B cell (primary cell): ENCODE measurements around the gene MST1. TPM values are rescaled to one million over a fixed set of nuclear protein-coding genes. Genes with fewer than 3 reads are reported as not detected.

Source experiments
- ATAC-seq: fragments of 200-7000 bp; cut with Tn5 transposase; one replicate; pipeline ENCODE4 v1.10.0; 2021; ENCODE audit warnings: low read depth, mild to moderate bottlenecking, moderate number of reproducible peaks, moderate library complexity
- CTCF ChIA-PET: fragments of 350-600 bp; sonication (Branson Sonifier 250); formaldehyde crosslinking; loops from one replicate; lab custom pipeline; 2021; ENCODE audit warnings: antibody characterized with exemption, inconsistent platforms; lab: Charles Lee
- POLR2A ChIA-PET: fragments of 350-600 bp; sonication (Branson Sonifier 250); formaldehyde crosslinking; loops from one replicate; lab custom pipeline; 2021; ENCODE audit warnings: antibody characterized with exemption; lab: Charles Lee
- DNase-seq: peaks from one replicate; pipeline ENCODE4 v3.0.0; 2013
- H2AFZ ChIP-seq: 2 replicates; pipeline ENCODE4 v1.6.1; 2012; ENCODE audit warnings: mild to moderate bottlenecking, low read depth, low read length; ENCODE audit not compliant: insufficient read depth, poor library complexity, severe bottlenecking
- H3K27ac ChIP-seq, 2 donors: 1 replicate in 1 of 2; 2 replicates in 1 of 2; pipeline ENCODE4 v1.5.1; 2012 to 2013; ENCODE audit warnings: low read length in 2 of 2, mild to moderate bottlenecking in 2 of 2, moderate library complexity in 1 of 2
- H3K27me3 ChIP-seq, 4 experiments: fragments of 200-600 bp in 1 of 4; sonication (generic) in 1 of 4; replicated peaks in 1 of 4; 1 replicate in 2 of 4; 2 replicates in 2 of 4; pipeline versions ENCODE4 v1.6.1 to v1.7.0; 2013 to 2016; ENCODE audit warnings: low read length in 3 of 4, mild to moderate bottlenecking in 2 of 4, mixed read lengths in 1 of 4, moderate library complexity in 1 of 4; ENCODE audit not compliant: insufficient read depth in 4 of 4, control insufficient read depth in 3 of 4; ENCODE audit errors: control extremely low read depth in 1 of 4
- H3K36me3 ChIP-seq, 2 experiments: replicated peaks in 1 of 2; 1 replicate in 1 of 2; 2 replicates in 1 of 2; pipeline versions ENCODE4 v1.6.1 to v1.7.1; 2013; ENCODE audit warnings: low read length in 1 of 2; ENCODE audit not compliant: insufficient read depth in 2 of 2, control insufficient read depth in 1 of 2; ENCODE audit errors: control extremely low read depth in 1 of 2, extremely low read depth in 1 of 2
- H3K4me1 ChIP-seq, 2 donors: fragments of 200-600 bp in 1 of 2; sonication (generic) in 1 of 2; 1 replicate in 1 of 2; 2 replicates in 1 of 2; pipeline versions ENCODE4 v1.5.1 to v1.6.1; 2013 to 2017; ENCODE audit warnings: low read length in 2 of 2; ENCODE audit not compliant: control insufficient read depth in 2 of 2, insufficient read depth in 2 of 2
- H3K4me2 ChIP-seq: replicated peaks from 2 replicates; pipeline ENCODE3; 2012; ENCODE audit warnings: mild to moderate bottlenecking, low read depth, low read length; ENCODE audit not compliant: poor library complexity, severe bottlenecking
- H3K4me3 ChIP-seq, 5 experiments: fragments of 200-600 bp in 1 of 5; sonication (generic) in 1 of 5; 1 replicate in 3 of 5; 2 replicates in 2 of 5; pipeline versions ENCODE4 v1.5.1 to v1.7.0; 2011 to 2016; ENCODE audit warnings: low read length in 4 of 5, mild to moderate bottlenecking in 4 of 5, low read depth in 2 of 5, control low read depth in 1 of 5, moderate library complexity in 1 of 5; ENCODE audit not compliant: insufficient read depth in 1 of 5; ENCODE audit errors: control extremely low read depth in 1 of 5, extremely low read depth in 1 of 5
- H3K79me2 ChIP-seq: fragments of 200-600 bp; sonication (generic); one replicate; pipeline ENCODE4 v1.6.0; 2016; ENCODE audit warnings: low read length; ENCODE audit not compliant: control insufficient read depth, insufficient read depth
- H3K9ac ChIP-seq: fragments of 200-600 bp; sonication (generic); 2 replicates; pipeline ENCODE4 v1.6.1; 2017; ENCODE audit warnings: mild to moderate bottlenecking, low read length, moderate library complexity
- H3K9me3 ChIP-seq, 3 donors: one replicate each; pipeline versions ENCODE4 v1.6.1 to v1.7.1; 2013; ENCODE audit warnings: low read length in 2 of 3; ENCODE audit not compliant: control insufficient read depth in 2 of 3, insufficient read depth in 1 of 3; ENCODE audit errors: control extremely low read depth in 1 of 3
- H4K20me1 ChIP-seq: 2 replicates; pipeline ENCODE4 v1.6.0; 2012; ENCODE audit warnings: mild to moderate bottlenecking, low read length; ENCODE audit not compliant: insufficient read depth, control insufficient read depth, poor library complexity, severe bottlenecking
- H3K27ac Mint-ChIP-seq: one replicate; pipeline ENCODE4 v1.8.0; 2021; ENCODE audit warnings: mixed read lengths
- H3K27me3 Mint-ChIP-seq: one replicate; pipeline ENCODE4 v1.8.0; 2021; ENCODE audit warnings: mixed read lengths
- H3K4me1 Mint-ChIP-seq: one replicate; pipeline ENCODE4 v1.8.0; 2021; ENCODE audit warnings: mixed read lengths
- H3K4me3 Mint-ChIP-seq: one replicate; pipeline ENCODE4 v1.8.0; 2021; ENCODE audit warnings: mixed read lengths
- H3K9me3 Mint-ChIP-seq: one replicate; pipeline ENCODE4 v1.8.0; 2022; ENCODE audit warnings: mixed read lengths; ENCODE audit not compliant: insufficient read depth
- CTCF ChIP-seq: fragments of 200-600 bp; IDR thresholded peaks from one replicate; pipeline ENCODE4 v1.8.0; 2022; ENCODE audit warnings: antibody characterized with exemption, mild to moderate bottlenecking
- EZH2 ChIP-seq: IDR thresholded peaks from 2 replicates; pipeline ENCODE4 v1.6.1; 2012; ENCODE audit warnings: borderline replicate concordance, low read depth, mild to moderate bottlenecking, moderate library complexity, low read length; ENCODE audit not compliant: insufficient read depth, poor library complexity, severe bottlenecking
- whole genome bisulfite sequencing: methylation state at CpG from one replicate; pipeline ENCODE4 v1.1.5; 2013; ENCODE audit warnings: missing lambda C conversion rate; ENCODE audit not compliant: insufficient coverage; 5-methylcytosine and 5-hydroxymethylcytosine counted together
- intact Hi-C: fragments of 100-400 bp; cut with micrococcal nuclease; formaldehyde crosslinking; loops from one replicate; pipeline ENCODE4 v1.10.0; 2022
- polyA plus RNA-seq: library from polyadenylated mRNA; depleted of rRNA; stranded (reverse); fragments of >200 nt; gene quantifications from 2 replicates; pipeline ENCODE4 v1.2.3, GENCODE V29; 2012
- total RNA-seq, 2 donors: library from RNA; stranded (reverse); fragments of 120-200 nt in 1 of 2; gene quantifications; 1 replicate in 1 of 2; 2 replicates in 1 of 2; pipeline versions ENCODE4 v1.2.3 to v1.2.4, GENCODE V29; 2013 to 2022

The MST1 gene
- total and polyA plus RNA-seq, 2 donors (not counting 1 experiment from before 2014, with no cell fraction given), result 14.5 to 26.4 TPM

GRCh38 chr3:49642708-49643145, 46.5 kb downstream of the MST1 start:
- Mint-ChIP-seq H3K9me3 (no peaks in the 10 kb centered on the region), H3K4me1 (no peaks in the 10 kb centered on the region), H3K27me3 (peaks cover 3% of the 10 kb centered on the region), H3K27ac (no peak overlapping the region), H3K4me3 (no peak overlapping the region)
- Histone ChIP-seq H4K20me1 (no peaks in the 10 kb centered on the region), H3K4me1 (no peaks in the 10 kb centered on the region), H3K36me3 (no peaks in the 10 kb centered on the region), H3K9ac (no peak overlapping the region), H3K4me2 (no peak overlapping the region), H3K9me3 (no peaks in the 10 kb centered on the region), H3K4me3 (no peak overlapping the region), H2AFZ (no peak overlapping the region), H3K79me2 (no peaks in the 10 kb centered on the region), H3K27ac (no peak overlapping the region), H3K27me3 (no peaks in the 10 kb centered on the region)
- ATAC-seq, result no peak
- ChIA-PET CTCF (no interaction called here), POLR2A (no interaction called here)
- intact Hi-C loops, result no loop called here
- DNase-seq, result no peak
- 79% methylated on average over 9 of the region's 9 CpGs for WGBS
- TF ChIP-seq CTCF (no peak), EZH2 (no peak)

GRCh38 chr3:49641921-49642707, 47.2 kb downstream of the MST1 start:
- ATAC-seq, result no peak
- Histone ChIP-seq H2AFZ (no peak overlapping the region), H3K27ac (no peak overlapping the region), H3K36me3 (no peaks in the 10 kb centered on the region), H3K4me1 (no peaks in the 10 kb centered on the region), H4K20me1 (no peaks in the 10 kb centered on the region), H3K9me3 (no peaks in the 10 kb centered on the region), H3K9ac (no peak overlapping the region), H3K4me2 (no peak overlapping the region), H3K4me3 (no peak overlapping the region), H3K27me3 (no peaks in the 10 kb centered on the region), H3K79me2 (no peaks in the 10 kb centered on the region)
- Mint-ChIP-seq H3K9me3 (no peaks in the 10 kb centered on the region), H3K4me1 (no peaks in the 10 kb centered on the region), H3K27ac (no peak overlapping the region), H3K27me3 (peaks cover 3% of the 10 kb centered on the region), H3K4me3 (no peak overlapping the region)
- intact Hi-C loops, result no loop called here
- WGBS, result 89% methylated on average over 12 of the region's 14 CpGs
- ChIA-PET CTCF (no interaction called here), POLR2A (no interaction called here)
- TF ChIP-seq CTCF (no peak), EZH2 (no peak)
- no peak for DNase-seq
